HG03354 (cell line): ENCODE measurements around the gene ZNF169.
"Not testable (repeated sequence)": the region's sequence is repeated elsewhere in the genome, so short reads cannot be mapped to it uniquely, and the experiment has no call there.

Experiments used
- ATAC-seq: cut with Tn5 transposase; IDR thresholded peaks from one replicate; pipeline ENCODE4 v1.9.1; 2021; ENCODE audit warnings: mild to moderate bottlenecking; ENCODE audit not compliant: unreplicated experiment, poor library complexity, severe bottlenecking

Gene ZNF169

DNA sequence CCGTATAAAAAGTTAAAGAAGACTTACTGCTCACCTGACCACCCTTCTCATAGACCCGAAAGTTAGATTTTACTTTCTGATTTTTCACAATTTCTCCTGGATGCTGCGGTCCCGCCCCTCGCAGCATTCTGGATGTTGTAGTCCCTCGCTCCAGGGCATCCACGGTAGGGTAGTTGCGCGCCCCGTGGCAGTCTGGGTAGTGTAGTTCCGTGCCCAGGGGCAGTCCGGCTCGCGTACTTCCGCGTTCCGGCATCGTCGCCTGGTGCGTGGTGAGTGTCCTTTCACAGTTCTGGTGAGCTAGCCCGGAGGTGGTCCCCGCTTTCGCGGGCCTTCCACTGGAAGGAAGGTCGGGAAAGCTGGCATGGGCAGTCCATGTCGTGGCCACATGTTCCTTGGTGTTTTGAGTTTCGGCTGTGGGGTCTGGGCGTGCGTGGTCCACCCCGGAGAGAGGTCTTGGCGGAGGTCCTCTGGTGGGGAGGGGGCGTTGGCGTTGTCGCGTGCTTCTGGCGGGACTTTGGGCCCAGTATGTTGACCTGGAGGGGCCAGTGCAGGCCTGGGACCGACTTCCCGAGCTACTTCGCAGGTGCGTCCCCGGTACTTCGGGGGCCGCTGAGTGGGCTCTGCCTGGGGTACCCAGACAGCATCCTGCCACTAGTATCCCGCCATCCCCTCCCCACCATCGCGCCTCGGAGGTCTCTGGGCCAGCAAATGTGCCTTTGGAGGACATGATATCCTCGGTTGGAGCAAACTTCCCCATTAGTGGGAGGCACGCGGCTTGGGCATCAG, at the start of gene ZNF169:
TSS of gene ZNF169 (plus strand) at position 222 of the 786 bp plus-strand sequence. CDS start 19,515 bp downstream, outside the sequence.
- peak; percentile 100 for ATAC-seq

- ATAC-seq: no peak
Measured at GRCh38 chr9:94210616-94211603, 48.2 kb upstream of the ZNF169 start.

- no peak for ATAC-seq
Measured at GRCh38 chr9:94212091-94212490, 47.0 kb upstream of the ZNF169 start.

- ATAC-seq: no peak
Measured at GRCh38 chr9:94212531-94212930, 46.6 kb upstream of the ZNF169 start.

DNA sequence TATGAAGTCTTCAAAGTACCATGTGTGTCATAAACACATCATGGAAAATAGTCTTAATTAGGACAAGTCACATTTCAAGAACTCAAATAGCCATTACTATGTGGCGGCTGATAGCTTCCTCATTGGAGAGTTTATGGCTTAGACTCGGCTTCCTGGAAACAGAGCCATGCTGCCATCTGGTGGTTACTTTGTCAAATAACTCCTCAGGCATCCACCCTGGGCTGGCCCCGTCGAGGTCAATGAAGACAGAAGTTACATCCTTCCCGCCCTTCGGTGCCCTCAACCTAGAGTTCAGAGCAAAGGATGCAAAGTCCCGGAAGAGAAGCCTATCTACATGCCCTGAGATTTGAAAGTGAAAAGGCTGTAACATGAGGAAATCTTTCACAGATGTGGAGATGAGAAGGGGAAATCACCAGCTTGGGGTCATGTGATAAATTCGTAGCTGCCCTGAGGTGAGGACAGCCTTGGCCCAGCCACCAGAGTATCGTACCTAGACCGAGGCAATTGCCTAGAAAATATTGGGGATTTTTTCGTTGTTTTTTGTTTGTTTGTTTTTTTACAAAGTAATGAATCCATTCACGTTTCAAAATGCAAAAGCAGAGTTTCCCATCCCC, 45.5 kb upstream of the ZNF169 start:
- peak; percentile 92 for ATAC-seq

- no peak for ATAC-seq
Measured at GRCh38 chr9:94222870-94223269, 36.2 kb upstream of the ZNF169 start.

GRCh38 chr9:94225413-94225812, 33.7 kb upstream of the ZNF169 start:
- ATAC-seq: not testable (repeated sequence)

DNA sequence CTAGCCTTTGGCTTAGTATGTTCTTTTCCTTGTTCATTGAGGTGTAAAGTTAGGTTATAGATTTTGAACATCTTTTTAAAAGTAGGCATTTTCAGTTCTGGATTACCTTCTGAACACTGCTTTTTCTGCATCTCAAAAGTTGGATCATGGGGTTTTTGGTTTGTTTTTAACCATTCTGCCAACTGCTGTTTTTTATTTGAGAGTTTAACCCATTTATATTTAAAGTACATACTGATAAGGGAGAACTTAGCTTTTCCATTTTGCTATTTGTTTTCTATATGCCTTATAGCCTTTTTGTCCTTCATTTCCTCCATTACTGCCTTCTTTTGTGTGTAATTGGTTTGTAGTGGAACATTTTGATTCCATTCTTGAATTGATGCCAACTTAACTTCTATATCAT, 30.5 kb upstream of the ZNF169 start:
- ATAC-seq: no peak

GRCh38 chr9:94232428-94232827, 26.7 kb upstream of the ZNF169 start:
- no peak for ATAC-seq

- ATAC-seq: not testable (repeated sequence)
Measured at GRCh38 chr9:94241098-94241497, 18.0 kb upstream of the ZNF169 start.

GRCh38 chr9:94245651-94246050, 13.4 kb upstream of the ZNF169 start:
- ATAC-seq: no peak

GRCh38 chr9:94250456-94250855, 8.6 kb upstream of the ZNF169 start:
- ATAC-seq: no peak

- no peak for ATAC-seq
Measured at GRCh38 chr9:94256007-94256406, 3.1 kb upstream of the ZNF169 start.

GRCh38 chr9:94265626-94266402, 6.7 kb downstream of the ZNF169 start:
- ATAC-seq: not testable (repeated sequence)

GRCh38 chr9:94269264-94269663, 10.2 kb downstream of the ZNF169 start:
- ATAC-seq: no peak

GRCh38 chr9:94270009-94270408, 10.9 kb downstream of the ZNF169 start:
- no peak for ATAC-seq

- ATAC-seq: not testable (repeated sequence)
Measured at GRCh38 chr9:94277029-94277428, 17.9 kb downstream of the ZNF169 start.

- ATAC-seq: no peak
Measured at GRCh38 chr9:94277885-94278536, 18.9 kb downstream of the ZNF169 start.

DNA sequence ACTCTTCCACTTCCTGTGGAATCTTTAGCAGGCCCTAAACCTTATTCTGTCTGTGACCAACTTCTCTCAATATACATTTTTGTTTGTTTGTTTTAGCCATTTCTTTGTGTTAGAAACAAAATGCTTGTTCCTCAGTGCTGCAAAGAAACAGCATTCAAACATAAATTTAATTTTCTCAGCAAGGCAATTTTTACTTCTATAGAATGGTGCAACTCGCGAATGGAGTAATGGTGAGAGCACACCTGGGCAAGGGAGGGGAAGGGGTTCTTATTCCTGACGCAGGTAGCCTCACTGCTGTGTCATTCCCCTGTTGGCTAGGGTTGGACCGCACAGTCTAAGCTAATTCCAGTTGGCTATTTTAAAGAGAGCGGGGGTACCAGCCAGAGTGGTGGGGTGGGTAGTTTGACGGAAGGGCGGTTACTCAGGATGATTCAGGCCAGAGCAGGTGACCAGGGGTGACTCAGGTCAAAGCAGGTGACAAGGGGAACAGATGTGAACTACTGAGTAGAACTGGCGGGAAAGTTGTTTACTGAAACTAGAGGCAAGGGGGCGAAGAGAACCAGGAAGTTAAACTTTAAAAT, 21.4 kb downstream of the ZNF169 start:
- no peak for ATAC-seq
